ENCODE results near the gene CD248. TPM values are rescaled to one million over a fixed set of nuclear protein-coding genes. Genes with fewer than 3 reads are reported as not detected.

Gene CD248
- total and polyA plus RNA-seq, 2 experiments from 2014 or later, result 2.4 to 3.8 TPM

GRCh38 chr11:66347425-66348276, 30.8 kb upstream of the CD248 start, which contains the start of gene B4GAT1:
TSS of gene B4GAT1 (minus strand) at chr11:66347629. CDS start at chr11:66347545, 84 bp downstream.
- H2AFZ ChIP-seq, result peak within 1 kb of the TSS; percentile 99
- peak within 1 kb of the TSS; percentile 99 for H3K4me2 ChIP-seq
- no peaks in the 10 kb centered on the region for H3K9me2 ChIP-seq (ENCODE audit: insufficient read depth)
- TF ChIP-seq REST (IDR thresholded peaks at IDR 0.05; ENCODE audit: unreplicated experiment) (no peak), ETS1 (IDR thresholded peaks at IDR 0.05) (no peak), CREB1 (CRISPR knock-in tag; IDR thresholded peaks at IDR 0.05; ENCODE audit: low read depth) (peak; percentile 65; the same call in 1 of the 2 replicates)
- 0 out of 2 replicates have a peak, but pooled peaks cover 3% of the 10 kb centered on the region for H4K20me1 ChIP-seq (replicated peaks; ENCODE audit: insufficient read depth)
- H3K4me3 Mint-ChIP-seq, result peak within 1 kb of the TSS; percentile 96
- H3K4me3 ChIP-seq, result peak within 1 kb of the TSS; percentile 95
- peaks cover 8% of the 10 kb centered on the region; the same call in 1 of the 2 replicates for H3K27me3 ChIP-seq (ENCODE audit: insufficient read depth)
- peaks cover 30% of the 10 kb centered on the region for H3K4me1 Mint-ChIP-seq
- H3K79me2 ChIP-seq (replicated peaks; ENCODE audit: insufficient read depth), result peaks cover 14% of the 10 kb centered on the region
- no peaks in the 10 kb centered on the region for H3K36me3 ChIP-seq (ENCODE audit: insufficient read depth)
- peak; percentile 60 for ATAC-seq
- H3K27ac ChIP-seq (ENCODE audit: low read depth), result peak within 1 kb of the TSS; percentile 42; the same call in 1 of the 2 replicates
- DNase-seq (ENCODE audit: low spot score), result peak; percentile 75
- peaks cover 14% of the 10 kb centered on the region for H3K36me3 Mint-ChIP-seq (ENCODE audit: low read depth)
- H3K27ac Mint-ChIP-seq, result peak within 1 kb of the TSS; percentile 96
- peaks cover 26% of the 10 kb centered on the region for H3K27me3 Mint-ChIP-seq (ENCODE audit: insufficient read depth, low read depth, poor library complexity)
- H3F3A ChIP-seq (replicated peaks; ENCODE audit: low read depth), result peaks cover 26% of the 10 kb centered on the region
- peaks cover 5% of the 10 kb centered on the region; the same call in 2 of the 3 replicates for H3K9me3 Mint-ChIP-seq
- H3K4me1 ChIP-seq (ENCODE audit: insufficient read depth), result peaks cover 15% of the 10 kb centered on the region

GRCh38 chr11:66346476-66347424, 29.9 kb upstream of the CD248 start:
- Mint-ChIP-seq H3K36me3 (ENCODE audit: low read depth) (peaks cover 19% of the 10 kb centered on the region), H3K27ac (no peak overlapping the region), H3K27me3 (ENCODE audit: insufficient read depth, low read depth, poor library complexity) (peaks cover 27% of the 10 kb centered on the region), H3K9me3 (peaks cover 5% of the 10 kb centered on the region; the same call in 2 of the 3 replicates), H3K4me3 (peak overlapping the region; percentile 96), H3K4me1 (peaks cover 30% of the 10 kb centered on the region)
- peaks cover 26% of the 10 kb centered on the region for H3F3A ChIP-seq (replicated peaks; ENCODE audit: low read depth)
- H3K4me2 ChIP-seq, result peak overlapping the region; percentile 99
- no peaks in the 10 kb centered on the region for H3K9me2 ChIP-seq (ENCODE audit: insufficient read depth)
- DNase-seq (ENCODE audit: low spot score), result no peak
- H3K27ac ChIP-seq (ENCODE audit: low read depth), result no peak overlapping the region
- TF ChIP-seq NANOG (IDR thresholded peaks at IDR 0.05; ENCODE audit: borderline replicate concordance), result no peak
- no peak for TF ChIP-seq POLR2AphosphoS5 (IDR thresholded peaks at IDR 0.05; ENCODE audit: low read depth)
- peak; percentile 4 for ATAC-seq
- H3K4me3 ChIP-seq, result peak overlapping the region; percentile 95
- H3K27me3 ChIP-seq (ENCODE audit: insufficient read depth), result peaks cover 8% of the 10 kb centered on the region; the same call in 1 of the 2 replicates
- H2AFZ ChIP-seq, result peak overlapping the region; percentile 99
- no peaks in the 10 kb centered on the region for H3K36me3 ChIP-seq (ENCODE audit: insufficient read depth)
- H3K4me1 ChIP-seq (ENCODE audit: insufficient read depth), result peaks cover 15% of the 10 kb centered on the region
- peaks cover 14% of the 10 kb centered on the region for H3K79me2 ChIP-seq (replicated peaks; ENCODE audit: insufficient read depth)
- H4K20me1 ChIP-seq (replicated peaks; ENCODE audit: insufficient read depth), result 0 out of 2 replicates have a peak, but pooled peaks cover 3% of the 10 kb centered on the region
